ENCODE data around the gene CSTPP1. TPM values are rescaled to one million over a fixed set of nuclear protein-coding genes. Genes with fewer than 3 reads are reported as not detected.
"Not testable (repeated sequence)": the region's sequence is repeated elsewhere in the genome, so short reads cannot be mapped to it uniquely, and the experiment has no call there.

CSTPP1 gene
- total and polyA plus RNA-seq, 2 of the 4 experiments (the other 2 are of a cell fraction): 22.0 to 35.7 TPM

GRCh38 chr11:46992386-46992785, 55.8 kb downstream of the CSTPP1 start:
- DNase-seq; dilution Hi-C loops (cut with HindIII; ENCODE audit: low sequenced_read_pairs, unreplicated experiment); H3K56ac ChIP-seq (ENCODE audit: extremely low read depth, insufficient read depth, low read length); H3K9ac ChIP-seq (ENCODE audit: low read depth, low read length); H3K4me2 ChIP-seq (ENCODE audit: low read depth, low read length); H3K4me1 ChIP-seq (ENCODE audit: control insufficient read depth, insufficient read depth, low read length); H3K9me1 ChIP-seq (ENCODE audit: insufficient read depth, low read length); POLR2A ChIA-PET (ENCODE audit: unreplicated experiment); H2AK5ac ChIP-seq (ENCODE audit: low read depth, low read length); in situ Hi-C loops (cut with MboI; ENCODE audit: low sequenced_read_pairs); H2BK5ac ChIP-seq (ENCODE audit: low read depth, low read length, poor library complexity, severe bottlenecking); H2AFZ ChIP-seq (replicated peaks; ENCODE audit: low read length, poor library complexity); intact Hi-C loops (cut with micrococcal nuclease); H3K18ac ChIP-seq (ENCODE audit: low read depth, low read length); H3K36me3 ChIP-seq (ENCODE audit: control insufficient read depth, insufficient read depth, low read length); H3K27me3 ChIP-seq (ENCODE audit: control insufficient read depth, insufficient read depth, low read length); H3K4ac ChIP-seq (ENCODE audit: low read depth, low read length); H2AK9ac ChIP-seq (replicated peaks; ENCODE audit: low read depth, low read length, poor library complexity); BruUV-seq (replicated peaks); ATAC-seq (ENCODE audit: low read depth); H4K5ac ChIP-seq (ENCODE audit: low read depth, low read length); H4K91ac ChIP-seq (ENCODE audit: insufficient read depth, low read depth, low read length); H3K27ac ChIP-seq (ENCODE audit: insufficient read depth, low read length); H3K79me1 ChIP-seq (ENCODE audit: low read depth in 1 of 2, low read length in 2 of 2); H2BK20ac ChIP-seq (ENCODE audit: low read depth, low read length); H3K4me3 ChIP-seq (ENCODE audit: insufficient read depth, low read depth, low read length); H3K14ac ChIP-seq (replicated peaks; ENCODE audit: low read depth, low read length); H2BK120ac ChIP-seq (ENCODE audit: low read depth, low read length); H2BK15ac ChIP-seq (ENCODE audit: low read depth, low read length); H3K9me3 ChIP-seq (ENCODE audit: control insufficient read depth, insufficient read depth, low read length); H4K20me1 ChIP-seq (ENCODE audit: insufficient read depth, low read length); H4K8ac ChIP-seq (ENCODE audit: low read depth in 2 of 2, low read length in 2 of 2); CTCF ChIA-PET; H3K23ac ChIP-seq (ENCODE audit: low read depth, low read length): not testable (repeated sequence)
- no CpG with 5 or more reads among the region's 2 CpGs for WGBS, 2 experiments (ENCODE audit: extremely low coverage in 2 of 2, insufficient read length in 1 of 2)

GRCh38 chr11:46997796-46998195, 61.2 kb downstream of the CSTPP1 start:
- H3K36me3 ChIP-seq (ENCODE audit: control insufficient read depth, insufficient read depth, low read length); H3K9me1 ChIP-seq (ENCODE audit: insufficient read depth, low read length); H3K14ac ChIP-seq (replicated peaks; ENCODE audit: low read depth, low read length); BruUV-seq (replicated peaks); H3K4me1 ChIP-seq (ENCODE audit: control insufficient read depth, insufficient read depth, low read length); H2AK5ac ChIP-seq (ENCODE audit: low read depth, low read length); H3K4me3 ChIP-seq (ENCODE audit: insufficient read depth, low read depth, low read length); H3K9me3 ChIP-seq (ENCODE audit: control insufficient read depth, insufficient read depth, low read length); H3K18ac ChIP-seq (ENCODE audit: low read depth, low read length); H3K79me1 ChIP-seq (ENCODE audit: low read depth in 1 of 2, low read length in 2 of 2); DNase-seq; H2BK15ac ChIP-seq (ENCODE audit: low read depth, low read length); H2BK5ac ChIP-seq (ENCODE audit: low read depth, low read length, poor library complexity, severe bottlenecking); POLR2A ChIA-PET (ENCODE audit: unreplicated experiment); ATAC-seq (ENCODE audit: low read depth); H3K4ac ChIP-seq (ENCODE audit: low read depth, low read length); H2AFZ ChIP-seq (replicated peaks; ENCODE audit: low read length, poor library complexity); H3K9ac ChIP-seq (ENCODE audit: low read depth, low read length); H2BK20ac ChIP-seq (ENCODE audit: low read depth, low read length); in situ Hi-C loops (cut with MboI; ENCODE audit: low sequenced_read_pairs); H2AK9ac ChIP-seq (replicated peaks; ENCODE audit: low read depth, low read length, poor library complexity); dilution Hi-C loops (cut with HindIII; ENCODE audit: low sequenced_read_pairs, unreplicated experiment); H4K91ac ChIP-seq (ENCODE audit: insufficient read depth, low read depth, low read length); H3K27me3 ChIP-seq (ENCODE audit: control insufficient read depth, insufficient read depth, low read length); H4K5ac ChIP-seq (ENCODE audit: low read depth, low read length); H3K27ac ChIP-seq (ENCODE audit: insufficient read depth, low read length); H4K8ac ChIP-seq (ENCODE audit: low read depth in 2 of 2, low read length in 2 of 2); H3K4me2 ChIP-seq (ENCODE audit: low read depth, low read length); H3K23ac ChIP-seq (ENCODE audit: low read depth, low read length); H2BK120ac ChIP-seq (ENCODE audit: low read depth, low read length); H3K56ac ChIP-seq (ENCODE audit: extremely low read depth, insufficient read depth, low read length); H4K20me1 ChIP-seq (ENCODE audit: insufficient read depth, low read length); intact Hi-C loops (cut with micrococcal nuclease): not testable (repeated sequence)
- CTCF ChIA-PET: interaction anchor here (0.6 kb wide), 1 partner anchor 156 kb away, joined by 4 read pairs; no protein-coding TSS in a partner anchor
- 95% methylated on average over 3 of the region's 14 CpGs; no CpG with 5 or more reads in 1 of the 2 experiments for WGBS, 2 experiments (ENCODE audit: extremely low coverage in 2 of 2, insufficient read length in 1 of 2)
